BLaER1 (cell line): ENCODE results near the gene ANKRD13D.

Experiments
- H3K27ac ChIP-seq: shearing (Covaris generic); formaldehyde crosslinking; 2 replicates; pipeline ENCODE4 v1.8.1; 2022
- H3K27me3 ChIP-seq: shearing (Covaris generic); formaldehyde crosslinking; 2 replicates; pipeline ENCODE4 v1.8.1; 2022
- H3K36me3 ChIP-seq: shearing (Covaris generic); formaldehyde crosslinking; 2 replicates; pipeline ENCODE4 v1.8.1; 2022
- H3K4me1 ChIP-seq: shearing (Covaris generic); formaldehyde crosslinking; 2 replicates; pipeline ENCODE4 v1.8.1; 2022
- H3K4me2 ChIP-seq: shearing (Covaris generic); formaldehyde crosslinking; 2 replicates; pipeline ENCODE4 v1.8.1; 2022
- H3K4me3 ChIP-seq: shearing (Covaris generic); formaldehyde crosslinking; 2 replicates; pipeline ENCODE4 v1.8.1; 2022
- H3K9ac ChIP-seq: shearing (Covaris generic); formaldehyde crosslinking; 2 replicates; pipeline ENCODE4 v1.8.1; 2022
- H3K9me3 ChIP-seq: shearing (Covaris generic); formaldehyde crosslinking; 2 replicates; pipeline ENCODE4 v1.8.1; 2022
- H4K20me1 ChIP-seq: shearing (Covaris generic); formaldehyde crosslinking; 2 replicates; pipeline ENCODE4 v1.8.1; 2022
- Cebpa-rat ChIP-seq: shearing (Covaris generic); IDR thresholded peaks from 2 replicates; pipeline ENCODE4 v1.8.1; 2022

Gene ANKRD13D

DNA sequence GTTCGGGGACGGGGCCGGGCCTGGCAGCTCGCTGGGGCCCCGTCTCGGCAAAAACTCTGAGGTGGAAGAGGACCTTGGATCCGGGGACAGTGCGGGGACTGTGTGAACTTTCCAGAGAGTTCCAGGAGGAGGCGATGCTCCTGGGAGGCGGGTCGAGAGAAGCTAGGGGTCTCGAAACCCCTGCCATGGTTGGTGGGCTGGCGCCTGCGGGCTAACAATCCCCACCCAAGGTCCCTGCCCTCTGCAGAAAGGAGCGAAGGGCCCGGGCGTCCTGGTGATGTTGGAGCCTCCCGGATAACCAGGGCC, 27.5 kb upstream of the ANKRD13D start:
- Histone ChIP-seq H3K4me2 (peak overlapping the region; percentile 80), H4K20me1 (peaks cover 9% of the 10 kb centered on the region), H3K9ac (no peak overlapping the region; the same call in 1 of the 2 replicates), H3K4me3 (peak overlapping the region; percentile 36; the same call in 1 of the 2 replicates), H3K4me1 (peaks cover 60% of the 10 kb centered on the region), H3K9me3 (no peaks in the 10 kb centered on the region), H3K27ac (no peak overlapping the region), H3K27me3 (peaks cover 26% of the 10 kb centered on the region), H3K36me3 (peaks cover 8% of the 10 kb centered on the region)
- no peak for TF ChIP-seq Cebpa-rat

DNA sequence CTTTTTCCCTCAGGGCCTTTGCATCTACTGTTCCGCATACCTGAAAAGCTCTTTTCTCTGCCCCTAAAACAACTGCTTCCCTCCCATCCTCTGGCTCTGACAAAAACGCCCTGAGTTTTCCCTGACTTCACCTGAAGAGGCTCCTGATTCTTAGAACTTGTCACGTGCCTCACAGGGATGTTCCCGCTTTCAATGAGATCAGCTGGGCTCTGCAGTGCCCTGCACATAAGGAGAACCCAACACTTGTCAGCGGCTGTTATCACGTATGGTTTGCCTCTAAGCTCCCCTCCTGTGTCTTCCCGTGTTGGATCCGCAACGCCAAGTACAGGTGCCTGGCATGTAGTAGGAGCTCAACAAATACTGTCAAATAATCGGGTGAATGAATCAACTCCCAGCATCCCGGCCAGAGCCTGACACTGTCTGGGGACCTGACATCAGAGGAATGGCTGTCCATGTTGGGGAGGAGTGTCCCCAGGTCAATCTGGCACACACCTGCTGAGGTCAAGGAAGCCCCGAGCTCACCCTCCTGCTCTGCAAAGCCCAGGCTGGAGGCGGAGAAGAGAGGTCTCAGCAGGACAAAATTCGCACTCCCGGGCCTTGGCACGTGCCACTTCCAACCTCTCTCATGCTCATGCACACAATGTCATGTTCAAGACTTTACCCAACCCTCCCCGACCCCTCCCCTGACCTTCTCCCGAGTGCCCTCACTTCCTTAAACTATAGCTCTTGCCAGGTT, 27.0 kb upstream of the ANKRD13D start:
- Histone ChIP-seq H3K36me3 (peaks cover 7% of the 10 kb centered on the region), H4K20me1 (peaks cover 4% of the 10 kb centered on the region), H3K9me3 (no peaks in the 10 kb centered on the region), H3K9ac (peak overlapping the region; percentile 32; the same call in 1 of the 2 replicates), H3K4me3 (peak overlapping the region; percentile 36; the same call in 1 of the 2 replicates), H3K27me3 (peaks cover 26% of the 10 kb centered on the region), H3K4me2 (peak overlapping the region; percentile 80), H3K27ac (no peak overlapping the region), H3K4me1 (peaks cover 55% of the 10 kb centered on the region)
- no peak for TF ChIP-seq Cebpa-rat

DNA sequence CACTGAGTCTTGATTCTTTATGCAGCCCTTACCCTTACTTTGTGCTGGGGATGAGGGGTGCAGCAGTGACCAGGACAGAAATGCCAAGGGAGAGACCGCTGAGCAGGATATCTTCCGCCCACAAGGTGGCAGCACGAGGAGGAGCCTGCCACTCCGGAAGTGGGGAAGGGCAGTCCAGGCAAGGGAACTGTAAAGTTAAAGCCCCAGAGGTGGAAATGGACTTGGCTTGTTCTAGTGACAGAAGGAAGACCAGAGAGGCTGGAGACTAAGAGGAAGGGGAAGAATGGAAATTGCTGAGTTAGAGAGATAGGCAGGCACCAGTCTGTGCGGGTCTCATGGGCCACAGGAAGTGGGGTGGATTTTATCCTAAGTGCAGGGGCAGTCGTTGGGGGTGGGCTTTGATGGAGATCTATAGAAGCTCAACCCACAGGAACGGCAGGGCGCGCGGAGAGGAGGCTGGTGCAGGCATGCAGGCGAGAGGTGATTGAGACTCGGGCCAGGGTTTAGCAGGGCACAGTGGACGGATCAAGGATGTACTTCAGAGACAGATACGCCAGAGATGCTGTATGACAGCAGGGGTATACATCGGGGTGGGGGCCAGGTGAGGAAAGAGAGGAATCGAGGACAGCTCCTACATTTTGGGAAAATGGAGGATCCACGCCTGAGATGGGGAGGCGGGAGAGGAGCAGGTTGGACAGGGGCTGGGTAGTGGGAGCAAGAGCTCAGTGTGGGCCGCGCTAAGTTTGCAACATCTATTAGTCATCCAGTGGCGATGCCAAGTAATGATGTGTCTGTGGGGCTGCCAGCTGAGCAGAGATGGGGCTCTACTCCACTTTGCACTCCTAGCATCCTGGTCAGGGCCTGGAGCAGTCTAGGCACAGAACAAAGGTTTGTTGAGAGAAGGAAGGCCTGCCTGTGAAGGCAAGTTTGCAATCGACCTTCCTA, 26.1 kb upstream of the ANKRD13D start:
- no peak for TF ChIP-seq Cebpa-rat
- Histone ChIP-seq H3K9ac (peak overlapping the region; percentile 32; the same call in 1 of the 2 replicates), H4K20me1 (no peaks in the 10 kb centered on the region), H3K4me1 (peaks cover 50% of the 10 kb centered on the region), H3K9me3 (no peaks in the 10 kb centered on the region), H3K27ac (peak overlapping the region; percentile 52), H3K27me3 (peaks cover 26% of the 10 kb centered on the region), H3K4me2 (peak overlapping the region; percentile 80), H3K4me3 (no peak overlapping the region), H3K36me3 (peaks cover 13% of the 10 kb centered on the region)

- peak overlapping the region; percentile 52; the same call in 1 of the 2 replicates for H3K27ac ChIP-seq
- H3K36me3 ChIP-seq: peaks cover 23% of the 10 kb centered on the region
- H3K9ac ChIP-seq: no peak overlapping the region
- H3K4me3 ChIP-seq: no peak overlapping the region
- H3K9me3 ChIP-seq: no peaks in the 10 kb centered on the region
- no peaks in the 10 kb centered on the region for H4K20me1 ChIP-seq
- no peak for TF ChIP-seq Cebpa-rat
- peaks cover 58% of the 10 kb centered on the region for H3K4me1 ChIP-seq
- peaks cover 26% of the 10 kb centered on the region for H3K27me3 ChIP-seq
- H3K4me2 ChIP-seq: 0 out of 2 replicates have a peak overlapping the region, but pooled peaks have one; percentile 85
These were observed 24.8 kb upstream of the ANKRD13D start for GRCh38 chr11:67264260-67264659.

- Histone ChIP-seq H3K9ac (no peak overlapping the region; the same call in 1 of the 2 replicates), H3K4me1 (peaks cover 66% of the 10 kb centered on the region), H3K27me3 (peaks cover 22% of the 10 kb centered on the region), H4K20me1 (0 out of 2 replicates have a peak, but pooled peaks cover 2% of the 10 kb centered on the region), H3K9me3 (no peaks in the 10 kb centered on the region), H3K36me3 (peaks cover 31% of the 10 kb centered on the region), H3K27ac (peak overlapping the region; percentile 24), H3K4me3 (no peak overlapping the region), H3K4me2 (peak overlapping the region; percentile 85)
- no peak for TF ChIP-seq Cebpa-rat
These were observed 24.0 kb upstream of the ANKRD13D start for GRCh38 chr11:67264877-67265632.

DNA sequence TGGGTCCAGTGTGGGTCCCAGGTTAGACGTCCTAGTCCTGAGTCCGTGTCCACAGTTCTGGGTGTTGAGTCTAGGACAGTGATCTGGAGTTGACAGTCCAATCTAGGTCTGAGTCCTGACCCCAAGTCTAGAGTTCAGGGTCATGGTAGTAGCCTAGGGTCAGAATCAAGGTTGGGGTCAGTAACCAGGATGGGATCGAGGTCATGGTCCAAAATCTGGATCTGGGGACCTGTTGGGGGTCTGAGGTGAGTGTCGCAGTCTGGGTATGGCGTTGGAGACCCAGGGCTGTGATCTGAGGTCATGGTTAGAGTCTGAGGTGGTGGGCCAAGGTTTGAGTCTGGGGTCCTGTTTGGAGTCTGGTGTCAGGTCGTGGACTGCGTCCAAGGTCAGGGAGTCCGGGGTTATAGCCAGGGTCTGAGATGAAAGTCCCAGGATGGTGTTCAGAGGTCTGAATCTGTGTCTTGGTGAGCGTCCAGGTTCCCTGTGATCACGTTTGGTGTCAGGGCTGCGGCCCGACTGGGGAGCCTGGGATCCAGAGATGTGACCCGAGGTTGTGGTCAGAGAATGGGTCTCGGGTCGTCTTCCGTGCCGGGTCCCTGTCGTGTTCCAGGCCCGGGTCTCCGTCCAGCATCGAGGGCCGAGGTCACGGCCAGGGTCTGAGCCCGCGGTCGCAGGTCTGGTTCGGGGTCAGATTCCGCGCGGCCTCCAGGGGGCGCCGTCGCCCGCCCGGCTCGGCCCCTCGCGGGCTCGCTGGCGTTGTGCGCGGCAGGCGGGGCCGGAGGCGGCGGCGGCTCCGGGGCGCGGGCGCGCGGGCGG, 23.3 kb upstream of the ANKRD13D start:
- Histone ChIP-seq H3K4me3 (peak overlapping the region; percentile 99), H3K9me3 (no peaks in the 10 kb centered on the region), H3K36me3 (peaks cover 39% of the 10 kb centered on the region), H3K27me3 (peaks cover 14% of the 10 kb centered on the region), H4K20me1 (peaks cover 10% of the 10 kb centered on the region), H3K9ac (peak overlapping the region; percentile 100), H3K4me1 (peaks cover 74% of the 10 kb centered on the region), H3K27ac (peak overlapping the region; percentile 100), H3K4me2 (peak overlapping the region; percentile 85)
- TF ChIP-seq Cebpa-rat: no peak

DNA sequence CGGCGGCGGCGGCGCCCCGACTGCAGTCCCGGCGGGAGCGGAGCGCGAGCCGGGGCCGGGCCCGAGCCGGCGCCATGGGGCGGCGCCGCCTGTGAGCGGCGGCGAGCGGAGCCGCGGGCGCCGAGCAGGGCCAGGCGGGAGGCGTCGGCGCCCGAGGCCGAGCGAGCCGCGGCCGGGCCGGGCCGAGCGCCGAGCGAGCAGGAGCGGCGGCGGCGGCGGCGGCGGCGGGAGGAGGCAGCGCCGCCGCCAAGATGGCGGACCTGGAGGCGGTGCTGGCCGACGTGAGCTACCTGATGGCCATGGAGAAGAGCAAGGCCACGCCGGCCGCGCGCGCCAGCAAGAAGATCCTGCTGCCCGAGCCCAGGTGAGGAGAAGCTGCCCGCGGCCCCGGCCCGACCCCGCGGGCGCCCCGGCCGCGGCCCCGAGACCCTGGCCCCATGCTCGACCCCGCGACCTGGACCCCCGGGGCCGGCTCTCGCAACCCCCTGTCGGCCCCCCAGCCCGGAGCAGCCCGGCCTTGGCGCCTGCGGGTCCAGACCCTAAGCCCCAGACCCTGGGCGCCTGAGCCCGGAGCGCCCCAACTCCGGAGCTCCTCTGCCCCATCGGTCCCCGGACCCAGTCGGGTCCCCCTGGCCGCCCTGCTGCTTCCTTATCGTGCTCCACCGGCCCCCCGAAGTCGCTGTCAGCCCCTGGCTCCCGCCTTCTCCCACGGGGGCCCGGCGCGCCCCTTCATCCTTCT, 22.5 kb upstream of the ANKRD13D start, which contains the start of gene GRK2:
TSS of gene GRK2 (plus strand) at position 25 of the 739 bp plus-strand sequence. CDS start at position 252, 227 bp downstream.
- Histone ChIP-seq H3K27ac (peak within 1 kb of the TSS; percentile 100), H3K4me2 (peak within 1 kb of the TSS; percentile 99), H4K20me1 (peaks cover 18% of the 10 kb centered on the region), H3K4me1 (peaks cover 76% of the 10 kb centered on the region), H3K9ac (peak within 1 kb of the TSS; percentile 100), H3K36me3 (peaks cover 40% of the 10 kb centered on the region), H3K27me3 (peaks cover 7% of the 10 kb centered on the region), H3K4me3 (peak within 1 kb of the TSS; percentile 99), H3K9me3 (no peaks in the 10 kb centered on the region)
- TF ChIP-seq Cebpa-rat: no peak
